CD4-positive, CD25-positive, alpha-beta regulatory T cell (primary cell): ENCODE data around the gene WNT7B. TPM values are rescaled to one million over a fixed set of nuclear protein-coding genes. Genes with fewer than 3 reads are reported as not detected.

ENCODE experiments used
- ATAC-seq, 2 donors: fragments of 150-1000 bp; cut with Tn5 transposase; one replicate each; pipeline ENCODE4 v1.10.0; 2021; ENCODE audit warnings: low read depth in 2 of 2, moderate number of reproducible peaks in 2 of 2, moderate library complexity in 1 of 2
- DNase-seq, 3 donors: peaks; one replicate each; pipeline versions ENCODE4 v3.0.0 to v3.0.0-alpha.2; 2012 to 2022; ENCODE audit warnings: mixed read lengths in 1 of 3
- H3K27ac ChIP-seq: one replicate; pipeline ENCODE4 v1.7.0; 2013; ENCODE audit warnings: mild to moderate bottlenecking, low read length; ENCODE audit not compliant: insufficient read depth, poor library complexity, severe bottlenecking
- H3K27me3 ChIP-seq: one replicate; pipeline ENCODE4 v1.7.0; 2013; ENCODE audit warnings: low read length; ENCODE audit not compliant: control insufficient read depth, insufficient read depth
- H3K36me3 ChIP-seq: one replicate; pipeline ENCODE4 v1.7.0; 2013; ENCODE audit warnings: mild to moderate bottlenecking, low read length, moderate library complexity; ENCODE audit not compliant: control insufficient read depth, insufficient read depth
- H3K4me1 ChIP-seq: 2 replicates; pipeline ENCODE4 v1.7.0; 2013; ENCODE audit warnings: mild to moderate bottlenecking, low read length; ENCODE audit not compliant: insufficient read depth, control insufficient read depth, poor library complexity, severe bottlenecking
- H3K4me3 ChIP-seq: one replicate; pipeline ENCODE4 v1.7.0; 2013; ENCODE audit warnings: low read depth, mild to moderate bottlenecking, low read length, moderate library complexity
- H3K9me3 ChIP-seq, 2 experiments: 1 replicate in 1 of 2; 2 replicates in 1 of 2; pipeline ENCODE4 v1.7.0; 2013; ENCODE audit warnings: low read length in 2 of 2, mild to moderate bottlenecking in 1 of 2, moderate library complexity in 1 of 2; ENCODE audit not compliant: control insufficient read depth in 2 of 2
- H3K27ac Mint-ChIP-seq, 3 donors: one replicate each; pipeline ENCODE4 v1.8.0; 2020 to 2022; ENCODE audit warnings: mild to moderate bottlenecking in 3 of 3, mixed read lengths in 3 of 3, moderate library complexity in 2 of 3
- H3K27me3 Mint-ChIP-seq: one replicate; pipeline ENCODE4 v1.8.0; 2022; ENCODE audit warnings: mild to moderate bottlenecking, mixed read lengths
- H3K36me3 Mint-ChIP-seq: one replicate; pipeline ENCODE4 v1.8.0; 2020; ENCODE audit warnings: mixed read lengths
- H3K4me1 Mint-ChIP-seq, 4 donors: one replicate each; pipeline ENCODE4 v1.8.0; 2020 to 2022; ENCODE audit warnings: mixed read lengths in 4 of 4, mild to moderate bottlenecking in 1 of 4
- H3K4me3 Mint-ChIP-seq, 4 donors: one replicate each; pipeline ENCODE4 v1.8.0; 2020 to 2022; ENCODE audit warnings: mild to moderate bottlenecking in 4 of 4, mixed read lengths in 4 of 4, moderate library complexity in 3 of 4
- H3K9me3 Mint-ChIP-seq, 7 donors: one replicate each; pipeline ENCODE4 v1.8.0; 2020 to 2022; ENCODE audit warnings: mixed read lengths in 7 of 7, mild to moderate bottlenecking in 3 of 7, moderate library complexity in 2 of 7
- polyA plus RNA-seq, 4 donors: library from polyadenylated mRNA; unstranded; fragments of 300-500 nt; fragmentation: Illumina TruSeq; gene quantifications; one replicate each; pipeline ENCODE4 v1.2.3, GENCODE V29; 2021
- total RNA-seq: library from RNA; stranded (reverse); gene quantifications from one replicate; pipeline ENCODE4 v1.2.3, GENCODE V29; 2022

Gene WNT7B
- total and polyA plus RNA-seq, 5 donors from 2014 or later: not detected

- H3K36me3 ChIP-seq: no peaks in the 10 kb centered on the region
- Mint-ChIP-seq H3K9me3 (no peaks in the 10 kb centered on the region), H3K27ac (no peak overlapping the region), H3K36me3 (no peaks in the 10 kb centered on the region), H3K4me3 (no peak overlapping the region), H3K4me1 (no peaks in the 10 kb centered on the region), H3K27me3 (peaks cover 13% of the 10 kb centered on the region)
- no peaks in the 10 kb centered on the region for H3K27me3 ChIP-seq
- DNase-seq (no peak), ATAC-seq (no peak)
- H3K4me1 ChIP-seq: peaks cover under 1% of the 10 kb centered on the region
- H3K4me3 ChIP-seq: no peak overlapping the region
- H3K9me3 ChIP-seq: no peaks in the 10 kb centered on the region
- H3K27ac ChIP-seq: no peak overlapping the region
Measured at GRCh38 chr22:46019351-46019750, 42.4 kb upstream of the WNT7B start.

DNA sequence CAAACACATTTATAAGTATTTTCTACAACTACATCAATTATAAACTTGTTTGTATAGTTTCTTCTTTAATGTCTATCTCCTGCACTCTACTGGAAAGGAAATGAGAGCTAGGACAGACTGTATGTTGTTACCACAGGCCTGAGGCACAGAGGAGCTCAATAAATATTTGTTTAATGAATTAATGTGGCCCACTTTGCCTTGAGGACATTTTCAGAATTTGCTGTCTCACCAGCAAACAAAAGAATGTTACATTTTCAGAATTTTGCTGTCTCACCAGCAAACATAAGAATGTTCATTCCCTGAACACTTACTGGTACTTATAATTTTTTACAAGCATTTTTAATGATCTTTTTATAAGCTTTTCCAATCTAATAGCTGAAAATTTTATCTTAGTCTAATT, 41.9 kb upstream of the WNT7B start:
- DNase-seq: no peak
- no peak overlapping the region for H3K4me3 Mint-ChIP-seq
- no peaks in the 10 kb centered on the region for H3K36me3 ChIP-seq
- no peaks in the 10 kb centered on the region for H3K9me3 ChIP-seq
- peaks cover 6% of the 10 kb centered on the region for H3K4me1 ChIP-seq
- H3K4me1 Mint-ChIP-seq: peaks cover 0 to 3% (median 0%) of the 10 kb centered on the region in 4 donors
- no peak overlapping the region for H3K4me3 ChIP-seq
- ATAC-seq: no peak
- no peaks in the 10 kb centered on the region for H3K36me3 Mint-ChIP-seq
- H3K27ac Mint-ChIP-seq: no peak overlapping the region
- no peak overlapping the region for H3K27ac ChIP-seq
- H3K27me3 ChIP-seq: no peaks in the 10 kb centered on the region
- H3K27me3 Mint-ChIP-seq: peaks cover 10% of the 10 kb centered on the region
- H3K9me3 Mint-ChIP-seq: no peaks in the 10 kb centered on the region

DNA sequence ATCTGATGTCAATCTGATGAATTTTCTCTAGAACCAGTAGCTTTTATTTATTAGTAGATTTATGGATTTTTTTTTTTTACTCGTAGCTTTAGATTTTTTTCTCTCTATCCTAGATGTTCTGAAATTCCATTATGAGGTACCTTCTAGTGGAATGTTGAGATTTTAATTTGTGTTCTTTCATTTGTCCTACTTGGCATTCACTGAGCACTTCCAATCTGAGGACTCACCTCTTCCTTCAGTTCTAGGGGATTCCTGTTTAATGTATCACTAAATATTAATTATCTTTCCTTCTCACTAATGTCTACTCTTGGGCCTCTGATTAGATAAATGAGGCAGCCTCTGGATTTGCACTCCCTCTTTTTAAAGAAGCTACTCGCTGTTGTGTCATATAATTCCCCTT, 40.2 kb upstream of the WNT7B start:
- DNase-seq (no peak), ATAC-seq (no peak)
- H3K27me3 ChIP-seq: no peaks in the 10 kb centered on the region
- H3K9me3 Mint-ChIP-seq: no peaks in the 10 kb centered on the region
- H3K27me3 Mint-ChIP-seq: peaks cover 10% of the 10 kb centered on the region
- peak overlapping the region in 2 of 4 donors; percentile 38 to 63 for H3K4me3 Mint-ChIP-seq
- no peaks in the 10 kb centered on the region for H3K36me3 ChIP-seq
- H3K4me3 ChIP-seq: no peak overlapping the region
- H3K27ac ChIP-seq: no peak overlapping the region
- H3K4me1 ChIP-seq: peaks cover 17% of the 10 kb centered on the region
- H3K9me3 ChIP-seq: no peaks in the 10 kb centered on the region
- no peak overlapping the region for H3K27ac Mint-ChIP-seq
- peaks cover 0 to 6% (median 0%) of the 10 kb centered on the region in 4 donors for H3K4me1 Mint-ChIP-seq
- no peaks in the 10 kb centered on the region for H3K36me3 Mint-ChIP-seq

DNA sequence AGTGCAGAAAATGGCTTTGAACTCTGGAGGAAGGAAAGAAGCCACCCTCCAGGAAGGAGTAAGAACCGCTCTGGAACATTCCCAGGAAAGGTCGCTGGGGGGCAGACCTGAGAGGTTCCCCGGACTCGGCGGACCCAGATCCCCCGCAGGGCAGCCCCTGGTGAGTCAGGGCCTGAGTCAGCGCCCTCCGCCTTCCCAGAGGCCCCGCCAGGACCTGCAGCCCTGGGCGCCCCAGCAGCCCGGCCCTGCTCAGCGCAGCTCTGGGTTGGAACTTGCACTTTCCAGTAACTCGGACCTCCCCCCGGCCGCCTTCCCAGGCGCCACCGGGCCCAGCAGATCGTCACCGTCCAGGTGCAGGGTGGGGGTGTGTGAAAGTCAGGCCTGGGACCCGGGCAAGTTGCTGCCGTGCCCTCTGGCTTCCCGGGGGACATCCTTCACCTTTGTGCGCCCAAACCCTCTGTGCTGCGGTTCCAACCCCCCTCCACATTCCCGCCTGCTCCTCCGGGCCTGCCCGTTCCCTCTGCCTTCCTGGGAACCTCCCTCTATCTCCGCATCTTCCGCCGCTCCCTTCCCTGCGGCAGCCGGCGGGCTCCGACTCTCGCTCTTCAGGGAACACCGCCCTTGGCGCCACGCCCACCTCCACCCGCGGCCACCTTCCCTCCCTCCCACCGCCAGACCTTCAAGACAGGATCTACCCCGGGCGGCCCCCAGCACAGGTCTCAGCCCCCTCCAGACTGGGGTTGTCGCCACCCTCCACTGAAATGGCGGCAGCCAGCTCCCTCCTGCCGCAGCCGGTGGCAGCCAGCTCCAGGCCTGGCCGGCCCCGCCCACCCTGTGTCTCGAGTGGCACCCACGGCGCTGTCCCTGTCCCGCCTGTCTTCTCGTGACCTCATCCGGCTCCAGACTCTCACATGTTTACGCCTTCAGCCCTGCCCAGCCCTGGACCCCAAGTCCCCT, 36.8 kb upstream of the WNT7B start:
- H3K27ac Mint-ChIP-seq: peak overlapping the region; percentile 84 to 95 (median 89)
- peak; percentile 59 to 63 (median 60) for DNase-seq
- Histone ChIP-seq H3K36me3 (no peaks in the 10 kb centered on the region), H3K4me3 (peak overlapping the region; percentile 51), H3K9me3 (peaks cover 0 to 9% of the 10 kb centered on the region in 2 experiments), H3K27ac (peak overlapping the region; percentile 69), H3K4me1 (peaks cover 17% of the 10 kb centered on the region), H3K27me3 (no peaks in the 10 kb centered on the region)
- H3K27me3 Mint-ChIP-seq: peaks cover 10% of the 10 kb centered on the region
- peak overlapping the region; percentile 79 to 89 (median 84) for H3K4me3 Mint-ChIP-seq
- peaks cover 0 to 6% (median 0%) of the 10 kb centered on the region in 4 donors for H3K4me1 Mint-ChIP-seq
- peaks cover 0 to 1% (median 0%) of the 10 kb centered on the region in 7 donors for H3K9me3 Mint-ChIP-seq
- no peaks in the 10 kb centered on the region for H3K36me3 Mint-ChIP-seq
- ATAC-seq: peak; percentile 91 to 92

GRCh38 chr22:46012881-46013281, 35.9 kb upstream of the WNT7B start:
- Mint-ChIP-seq H3K4me1 (peaks cover 0 to 6% (median 0%) of the 10 kb centered on the region in 4 donors), H3K36me3 (no peaks in the 10 kb centered on the region), H3K27ac (no peak overlapping the region), H3K4me3 (peak overlapping the region in 3 of 4 donors; percentile 79 to 86 (median 81)), H3K9me3 (peaks cover 0 to 1% (median 0%) of the 10 kb centered on the region in 7 donors), H3K27me3 (peaks cover 5% of the 10 kb centered on the region)
- ATAC-seq: no peak
- Histone ChIP-seq H3K27ac (no peak overlapping the region), H3K36me3 (no peaks in the 10 kb centered on the region), H3K27me3 (no peaks in the 10 kb centered on the region), H3K4me1 (peaks cover 17% of the 10 kb centered on the region), H3K4me3 (no peak overlapping the region), H3K9me3 (peaks cover 0 to 9% of the 10 kb centered on the region in 2 experiments)
- DNase-seq: no peak

- ATAC-seq: no peak
- Mint-ChIP-seq H3K36me3 (no peaks in the 10 kb centered on the region), H3K4me3 (peak overlapping the region in 3 of 4 donors; percentile 36 to 81 (median 60)), H3K4me1 (peaks cover 0 to 6% (median 0%) of the 10 kb centered on the region in 4 donors), H3K9me3 (peaks cover 0 to 1% (median 0%) of the 10 kb centered on the region in 7 donors), H3K27ac (no peak overlapping the region), H3K27me3 (no peaks in the 10 kb centered on the region)
- no peaks in the 10 kb centered on the region for H3K27me3 ChIP-seq
- DNase-seq: no peak
- H3K4me1 ChIP-seq: peaks cover 17% of the 10 kb centered on the region
- H3K36me3 ChIP-seq: no peaks in the 10 kb centered on the region
- no peak overlapping the region for H3K4me3 ChIP-seq
- peaks cover 0 to 9% of the 10 kb centered on the region in 2 experiments for H3K9me3 ChIP-seq
- H3K27ac ChIP-seq: no peak overlapping the region
Measured at GRCh38 chr22:46012182-46012880, 35.4 kb upstream of the WNT7B start.

- Histone ChIP-seq H3K27ac (no peak overlapping the region), H3K36me3 (no peaks in the 10 kb centered on the region), H3K27me3 (no peaks in the 10 kb centered on the region), H3K4me3 (no peak overlapping the region), H3K4me1 (peaks cover 17% of the 10 kb centered on the region), H3K9me3 (peaks cover 0 to 9% of the 10 kb centered on the region in 2 experiments)
- ATAC-seq (no peak), DNase-seq (no peak)
- Mint-ChIP-seq H3K4me1 (peaks cover 0 to 6% (median 0%) of the 10 kb centered on the region in 4 donors), H3K27ac (no peak overlapping the region), H3K27me3 (no peaks in the 10 kb centered on the region), H3K9me3 (peaks cover 0 to 1% (median 0%) of the 10 kb centered on the region in 7 donors), H3K36me3 (no peaks in the 10 kb centered on the region), H3K4me3 (peak overlapping the region in 2 of 4 donors; percentile 36 to 60)
Measured at GRCh38 chr22:46011627-46012181, 34.7 kb upstream of the WNT7B start.
